Lower leg skin (tissue), 4 donors: ENCODE results near the gene C12orf76. TPM values are rescaled to one million over a fixed set of nuclear protein-coding genes. Genes with fewer than 3 reads are reported as not detected.

ENCODE experiments used
- DNase-seq, 2 donors: peaks; one replicate each; pipeline ENCODE4 v3.0.0-alpha.2; 2019; ENCODE audit warnings: low spot score in 2 of 2
- H3K4me3 ChIP-seq: fragments of 200-600 bp; sonication (generic); 2 replicates; pipeline ENCODE4 v1.5.1; 2017; ENCODE audit warnings: mild to moderate bottlenecking, low read depth; ENCODE audit not compliant: poor library complexity, severe bottlenecking
- POLR2A ChIP-seq, 2 donors: fragments of 450-650 bp; IDR thresholded peaks; one replicate each; pipeline ENCODE4 v1.6.1; 2016 to 2017; ENCODE audit warnings: antibody characterized with exemption in 2 of 2, mild to moderate bottlenecking in 1 of 2, moderate library complexity in 1 of 2
- WGBS, 2 donors: methylation state at CpG; one replicate each; pipeline ENCODE4 v1.1.5; 2018; 5-methylcytosine and 5-hydroxymethylcytosine counted together
- intact Hi-C: fragments of 100-400 bp; cut with DNase I; formaldehyde crosslinking; loops from one replicate; pipeline ENCODE4 v1.15.0; 2023; ENCODE audit warnings: low total_unique reads
- total RNA-seq, 4 donors: library from RNA; depleted of rRNA; stranded (reverse); fragments of >200 nt; gene quantifications; one replicate each; pipeline ENCODE4 v1.1.0, GENCODE V29; 2016
- TF ChIP-seq, protein P1 (sequence below), 3 donors: fragments of 450-650 bp; IDR thresholded peaks; one replicate each; pipeline ENCODE4 v1.5.1; 2016; ENCODE audit warnings: antibody characterized with exemption in 3 of 3, mild to moderate bottlenecking in 3 of 3, moderate library complexity in 2 of 3

The C12orf76 gene
- total RNA-seq, 4 donors from 2014 or later = 4.2 to 10.0 (median 8.8) TPM

GRCh38 chr12:109999983-110000505 is 48.3 kb downstream of the C12orf76 start:
- intact Hi-C loops = no loop called here
- peak overlapping the region; percentile 89 for H3K4me3 ChIP-seq
- DNase-seq = peak; percentile 28 to 88
- WGBS, 2 donors = 1% methylated on average over 17 of the region's 17 CpGs
- TF ChIP-seq, protein P1, sequence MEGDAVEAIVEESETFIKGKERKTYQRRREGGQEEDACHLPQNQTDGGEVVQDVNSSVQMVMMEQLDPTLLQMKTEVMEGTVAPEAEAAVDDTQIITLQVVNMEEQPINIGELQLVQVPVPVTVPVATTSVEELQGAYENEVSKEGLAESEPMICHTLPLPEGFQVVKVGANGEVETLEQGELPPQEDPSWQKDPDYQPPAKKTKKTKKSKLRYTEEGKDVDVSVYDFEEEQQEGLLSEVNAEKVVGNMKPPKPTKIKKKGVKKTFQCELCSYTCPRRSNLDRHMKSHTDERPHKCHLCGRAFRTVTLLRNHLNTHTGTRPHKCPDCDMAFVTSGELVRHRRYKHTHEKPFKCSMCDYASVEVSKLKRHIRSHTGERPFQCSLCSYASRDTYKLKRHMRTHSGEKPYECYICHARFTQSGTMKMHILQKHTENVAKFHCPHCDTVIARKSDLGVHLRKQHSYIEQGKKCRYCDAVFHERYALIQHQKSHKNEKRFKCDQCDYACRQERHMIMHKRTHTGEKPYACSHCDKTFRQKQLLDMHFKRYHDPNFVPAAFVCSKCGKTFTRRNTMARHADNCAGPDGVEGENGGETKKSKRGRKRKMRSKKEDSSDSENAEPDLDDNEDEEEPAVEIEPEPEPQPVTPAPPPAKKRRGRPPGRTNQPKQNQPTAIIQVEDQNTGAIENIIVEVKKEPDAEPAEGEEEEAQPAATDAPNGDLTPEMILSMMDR (IDR thresholded peaks at IDR 0.05) = no peak
- no peak for TF ChIP-seq POLR2A (IDR thresholded peaks at IDR 0.05)

DNA sequence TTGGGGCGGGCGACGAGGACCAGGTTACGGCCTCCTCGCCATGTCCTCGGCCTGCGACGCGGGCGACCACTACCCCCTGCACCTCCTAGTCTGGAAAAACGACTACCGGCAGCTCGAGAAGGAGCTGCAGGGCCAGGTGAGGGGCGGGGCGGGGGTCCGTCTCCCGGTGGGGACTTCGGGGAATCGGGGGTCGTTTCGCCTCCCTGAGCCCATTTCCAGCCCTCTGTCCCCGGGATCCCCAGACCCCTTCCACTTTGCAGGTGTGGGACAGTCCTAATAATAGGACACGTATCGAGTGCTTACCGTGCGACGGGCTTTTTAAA is 48.7 kb downstream of the C12orf76 start:
- WGBS, 2 donors = 0 to 1% methylated on average over 14 to 20 of the region's 27 CpGs
- intact Hi-C loops = no loop called here

GRCh38 chr12:109998904-109999648 is 49.2 kb downstream of the C12orf76 start, which contains the start of gene ANKRD13A:
Gene ANKRD13A, plus strand, starts transcription at chr12:109999430. Its CDS starts 259 bp downstream, at chr12:109999689.
- intact Hi-C loops = no loop called here
- TF ChIP-seq, protein P1 (IDR thresholded peaks at IDR 0.05) = no peak
- peak in 1 of 2 donors; percentile 44 for TF ChIP-seq POLR2A (IDR thresholded peaks at IDR 0.05)
- WGBS, 2 donors = 0 to 1% methylated on average over 16 to 36 of the region's 62 CpGs
- peak; percentile 93 to 98 for DNase-seq
- peak within 1 kb of the TSS; percentile 89 for H3K4me3 ChIP-seq

More for the DNA sequence above, 48.7 kb downstream of the C12orf76 start:
- TF ChIP-seq, protein P1 (IDR thresholded peaks at IDR 0.05) = no peak
- no peak for TF ChIP-seq POLR2A (IDR thresholded peaks at IDR 0.05)
- peak overlapping the region; percentile 89 for H3K4me3 ChIP-seq
- peak in 1 of 2 donors; percentile 84 for DNase-seq

GRCh38 chr12:109998241-109998903 is 50.0 kb downstream of the C12orf76 start:
- 57 to 58% methylated on average over 9 of the region's 9 CpGs for WGBS, 2 donors
- DNase-seq = no peak
- TF ChIP-seq POLR2A (IDR thresholded peaks at IDR 0.05) = no peak
- TF ChIP-seq, protein P1 (IDR thresholded peaks at IDR 0.05) = no peak
- intact Hi-C loops = no loop called here
- no peak overlapping the region for H3K4me3 ChIP-seq

DNA sequence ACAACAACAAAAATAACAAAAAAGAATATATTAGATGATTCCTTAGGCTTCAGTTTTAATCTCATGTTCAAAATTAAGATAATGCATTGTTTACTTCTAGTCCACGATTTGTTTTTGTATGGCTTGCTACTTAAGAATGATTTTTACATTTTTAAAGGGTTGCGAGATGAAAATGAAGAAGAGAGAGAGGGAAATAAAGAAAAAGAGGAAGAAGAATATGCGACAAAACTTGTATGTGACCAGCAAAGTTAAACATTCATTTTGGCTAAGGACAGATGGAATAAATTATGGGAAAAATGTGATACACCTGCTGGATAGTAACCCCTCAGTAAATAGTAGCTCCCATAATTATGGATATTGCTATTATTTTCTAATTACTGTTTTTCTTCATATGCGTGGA is 50.9 kb downstream of the C12orf76 start:
- intact Hi-C loops = no loop called here
- WGBS, 2 donors = 86 to 92% methylated on average over 4 of the region's 4 CpGs
- no peak for TF ChIP-seq POLR2A (IDR thresholded peaks at IDR 0.05)
- TF ChIP-seq, protein P1 (IDR thresholded peaks at IDR 0.05) = no peak
- DNase-seq = no peak
- no peak overlapping the region for H3K4me3 ChIP-seq
